Fibroblast of mammary gland (primary cell): ENCODE measurements around the gene SPATS2.

ENCODE experiments used
- DNase-seq: peaks from one replicate; pipeline ENCODE4 v3.0.0-alpha.2; 2010; ENCODE audit warnings: low read depth
- H3K4me3 ChIP-seq: 2 replicates; pipeline ENCODE4 v1.5.1; 2011; ENCODE audit warnings: low read depth, mild to moderate bottlenecking, low read length, moderate library complexity; ENCODE audit not compliant: control insufficient read depth
- CTCF ChIP-seq: conservative IDR thresholded peaks from 2 replicates; pipeline ENCODE4 v1.5.1; 2011; ENCODE audit warnings: low read depth, low read length, inconsistent platforms; ENCODE audit not compliant: control insufficient read depth, insufficient read depth

Gene SPATS2

GRCh38 chr12:49542592-49543160 is 175.4 kb downstream of the SPATS2 start:
- H3K4me3 ChIP-seq, result no peak overlapping the region
- DNase-seq, result no peak

GRCh38 chr12:49543221-49543913 is 176.1 kb downstream of the SPATS2 start:
- no peak for DNase-seq
- no peak overlapping the region for H3K4me3 ChIP-seq
- no peak for TF ChIP-seq CTCF

More at GRCh38 chr12:49542592-49543160, 175.4 kb downstream of the SPATS2 start:
- no peak for TF ChIP-seq CTCF

DNA sequence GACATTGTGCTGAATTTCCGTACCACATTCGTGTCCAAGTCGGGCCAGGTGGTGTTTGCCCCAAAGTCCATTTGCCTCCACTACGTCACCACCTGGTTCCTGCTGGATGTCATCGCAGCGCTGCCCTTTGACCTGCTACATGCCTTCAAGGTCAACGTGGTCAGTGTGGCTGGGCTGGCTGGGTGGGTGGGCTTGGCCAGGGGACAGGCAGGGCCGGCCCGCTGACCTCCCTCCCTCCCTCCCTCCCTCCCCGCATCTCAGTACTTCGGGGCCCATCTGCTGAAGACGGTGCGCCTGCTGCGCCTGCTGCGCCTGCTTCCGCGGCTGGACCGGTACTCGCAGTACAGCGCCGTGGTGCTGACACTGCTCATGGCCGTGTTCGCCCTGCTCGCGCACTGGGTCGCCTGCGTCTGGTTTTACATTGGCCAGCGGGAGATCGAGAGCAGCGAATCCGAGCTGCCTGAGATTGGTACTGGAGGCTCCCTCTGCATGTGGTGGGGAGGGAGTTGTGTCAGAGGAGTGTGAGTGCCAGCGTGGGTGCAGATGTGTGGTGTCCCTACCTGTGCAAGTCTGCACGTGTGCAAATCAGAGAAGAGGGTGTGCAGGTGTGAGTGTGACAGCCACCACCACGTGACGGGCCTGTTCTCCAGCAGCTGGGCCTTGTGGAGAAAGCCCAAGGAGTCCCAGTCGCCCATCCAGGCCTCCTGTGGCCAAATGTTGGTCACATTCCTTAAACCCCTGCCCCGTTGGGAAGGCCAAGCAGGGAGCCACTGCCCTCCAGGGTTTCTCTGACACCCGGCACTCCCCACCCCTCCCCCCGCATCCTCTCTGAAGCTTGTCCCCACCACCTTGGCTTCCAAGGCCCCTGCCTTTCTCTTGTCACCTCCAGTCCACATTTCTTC is 176.9 kb downstream of the SPATS2 start:
- TF ChIP-seq CTCF, result no peak
- H3K4me3 ChIP-seq, result no peak overlapping the region
- no peak for DNase-seq

GRCh38 chr12:49545815-49546214 is 178.6 kb downstream of the SPATS2 start:
- no peak for DNase-seq
- H3K4me3 ChIP-seq, result no peak overlapping the region
- no peak for TF ChIP-seq CTCF

DNA sequence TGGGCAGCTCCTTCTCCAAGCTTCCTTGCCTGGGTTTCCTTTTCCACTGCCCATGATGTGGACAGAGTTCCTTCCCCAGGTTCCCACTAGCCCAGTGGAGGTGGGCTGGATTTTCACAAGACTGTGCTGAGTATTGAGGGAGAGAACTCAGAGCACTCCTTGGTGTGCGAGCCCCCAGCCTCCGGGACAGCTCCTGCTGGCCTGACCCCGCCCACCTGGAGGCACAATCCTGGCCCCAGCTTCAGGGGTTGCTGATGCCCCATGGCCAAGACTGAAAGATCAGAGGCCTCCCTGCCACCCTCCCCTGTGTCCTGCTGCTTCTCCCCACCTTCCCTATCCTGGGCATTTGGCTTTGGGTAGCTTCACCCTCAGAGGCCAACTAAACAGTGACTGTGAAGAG is 179.2 kb downstream of the SPATS2 start:
- no peak for DNase-seq
- no peak for TF ChIP-seq CTCF
- no peak overlapping the region for H3K4me3 ChIP-seq

DNA sequence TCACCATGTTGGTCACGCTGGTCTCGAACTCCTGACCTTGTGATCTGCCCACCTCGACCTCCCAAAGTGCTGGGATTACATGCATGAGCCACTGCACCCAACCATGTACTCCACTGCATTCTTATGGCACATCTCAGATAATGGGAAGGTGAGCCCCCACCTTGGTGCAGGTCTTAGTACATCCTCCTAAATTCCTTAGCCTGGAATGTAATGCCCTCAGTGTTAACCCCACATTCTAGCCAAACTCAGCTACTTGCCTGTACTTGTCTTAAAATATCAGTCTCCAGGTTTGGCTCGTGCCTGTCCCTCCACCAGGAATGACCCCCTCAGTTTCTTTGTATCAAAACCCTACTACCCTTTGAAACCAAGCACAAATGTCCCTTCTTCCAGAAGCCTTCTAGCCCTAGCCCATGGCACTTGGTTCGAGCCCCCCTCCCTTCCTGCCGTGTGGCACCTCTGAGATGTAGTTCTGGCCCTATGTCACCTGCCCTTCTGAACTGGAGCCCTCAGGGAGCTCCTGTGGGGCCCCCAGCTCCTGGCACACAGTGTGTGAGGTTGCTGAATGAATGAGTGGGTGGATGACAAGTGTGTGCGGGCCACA is 179.9 kb downstream of the SPATS2 start:
- no peak for TF ChIP-seq CTCF
- no peak for DNase-seq
- H3K4me3 ChIP-seq, result no peak overlapping the region
